NCI-H748 treated with DMSO at 0.1 percent for 48 hours (cell line): ENCODE data around the gene IL34.
"Not testable (repeated sequence)": the region's sequence is repeated elsewhere in the genome, so short reads cannot be mapped to it uniquely, and the experiment has no call there.

Source experiments
- DNase-seq: peaks from one replicate; lab custom pipeline; 2025; lab: John Stamatoyannopoulos, UW

Gene IL34

GRCh38 chr16:70632273-70632672, 14.1 kb upstream of the IL34 start:
- no peak for DNase-seq

DNA sequence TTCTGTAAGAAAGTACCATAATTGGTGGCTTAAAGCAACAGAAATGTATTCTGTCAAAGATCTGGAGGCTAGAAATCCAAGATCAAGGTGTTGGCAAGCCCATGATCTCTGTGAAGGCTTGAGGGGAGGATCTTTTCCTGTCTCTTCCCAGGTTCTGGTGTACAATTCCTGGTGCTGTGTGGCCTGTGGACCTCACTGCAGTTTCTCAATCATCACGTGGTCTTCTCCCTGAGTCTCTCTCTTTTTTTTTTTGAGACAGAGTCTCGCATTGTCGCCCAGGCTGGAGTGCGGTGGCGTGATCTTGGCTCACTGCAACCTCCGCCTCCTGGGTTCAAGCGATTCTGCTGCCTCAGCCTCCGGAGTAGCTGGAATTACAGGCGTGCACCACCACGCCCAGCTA, 12.7 kb upstream of the IL34 start:
- DNase-seq: not testable (repeated sequence)

GRCh38 chr16:70634861-70635260, 11.5 kb upstream of the IL34 start:
- no peak for DNase-seq

GRCh38 chr16:70635336-70636016, 10.9 kb upstream of the IL34 start:
- no peak for DNase-seq

DNA sequence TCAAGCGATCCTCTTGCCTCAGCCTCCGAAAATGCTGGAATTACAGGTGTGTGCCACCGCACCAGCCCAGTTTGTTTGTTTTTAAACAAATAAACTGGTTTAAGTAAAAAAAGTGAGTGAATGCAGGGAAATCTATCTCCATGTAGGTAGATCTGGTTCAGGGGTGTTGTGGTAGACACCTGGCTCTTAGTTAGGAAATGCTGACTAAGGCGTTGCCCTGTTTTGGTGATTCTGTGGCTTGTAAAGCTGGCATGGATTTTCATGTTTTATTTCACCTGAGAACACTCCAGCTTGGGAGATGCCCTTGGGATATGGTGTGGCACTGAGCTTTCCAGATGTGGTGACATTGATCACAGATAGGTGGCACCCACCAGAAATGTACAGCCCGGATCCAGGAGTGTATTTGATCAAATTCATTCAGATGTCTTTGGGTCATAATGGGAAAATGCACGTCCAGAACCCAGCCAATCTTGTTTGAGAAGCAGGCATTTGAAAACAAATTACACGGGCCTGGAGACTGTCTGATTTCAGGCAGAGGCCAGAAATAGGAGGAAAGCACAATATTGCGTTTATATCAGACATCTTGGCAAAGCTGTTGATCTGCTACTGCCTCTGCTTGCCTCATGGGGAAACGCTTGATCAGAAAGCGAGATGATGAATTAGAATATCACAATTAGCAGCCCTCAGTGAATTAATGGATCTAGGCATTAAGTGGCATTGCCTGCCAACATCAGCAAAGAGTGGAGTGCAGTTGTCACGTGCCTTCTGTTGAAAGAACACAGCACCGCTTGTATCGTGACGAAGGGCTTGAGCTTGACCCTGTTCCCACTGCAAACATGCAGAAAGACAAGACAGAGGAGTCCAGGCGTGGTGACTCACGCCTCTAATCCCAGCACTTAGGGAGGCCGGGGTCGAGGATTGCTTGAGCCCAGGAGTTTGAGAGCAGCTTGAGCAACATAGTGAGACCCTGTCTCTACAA, 7.3 kb upstream of the IL34 start:
- no peak for DNase-seq

DNA sequence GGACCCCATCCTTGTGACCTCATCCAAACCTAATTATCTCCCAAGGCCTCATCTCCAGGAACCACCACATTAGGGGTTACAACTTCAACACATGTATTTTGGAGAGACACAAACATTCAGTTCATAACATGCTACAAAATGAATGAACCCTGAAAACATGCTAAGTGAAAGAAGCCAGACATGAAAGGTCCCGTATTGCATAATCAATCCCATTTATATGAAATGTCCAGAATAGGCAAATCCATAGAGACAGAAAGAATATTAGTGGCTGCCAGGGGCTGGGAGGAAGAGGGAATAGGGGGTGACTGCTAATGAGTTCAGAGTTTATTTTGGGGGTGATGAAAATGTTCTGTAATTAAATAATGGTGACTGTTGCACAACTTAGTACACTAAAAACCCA, 3.7 kb upstream of the IL34 start:
- DNase-seq: no peak

DNA sequence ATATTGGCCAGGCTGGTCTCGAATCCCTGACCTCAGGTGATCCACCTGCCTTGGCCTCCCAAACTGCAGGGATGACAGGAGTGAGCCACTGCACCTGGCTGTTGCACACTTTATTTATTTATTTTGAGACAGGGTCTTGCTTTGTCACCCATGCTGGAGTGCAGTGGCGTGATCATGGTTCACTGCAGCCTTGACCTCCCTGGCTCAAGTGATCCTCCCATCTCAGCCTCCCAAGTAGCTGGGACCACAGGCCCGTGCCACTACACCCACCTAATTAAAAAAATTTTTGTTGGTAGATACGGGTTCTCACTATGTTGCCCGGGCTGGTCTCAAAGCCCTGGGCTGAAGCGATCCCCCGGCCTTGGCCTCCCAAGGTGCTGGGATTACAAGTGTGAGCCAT, 3.1 kb upstream of the IL34 start:
- not testable (repeated sequence) for DNase-seq

GRCh38 chr16:70644763-70645597, 1.4 kb upstream of the IL34 start:
- no peak for DNase-seq

- no peak for DNase-seq
Measured at GRCh38 chr16:70647441-70648359, 1.3 kb downstream of the IL34 start.

DNA sequence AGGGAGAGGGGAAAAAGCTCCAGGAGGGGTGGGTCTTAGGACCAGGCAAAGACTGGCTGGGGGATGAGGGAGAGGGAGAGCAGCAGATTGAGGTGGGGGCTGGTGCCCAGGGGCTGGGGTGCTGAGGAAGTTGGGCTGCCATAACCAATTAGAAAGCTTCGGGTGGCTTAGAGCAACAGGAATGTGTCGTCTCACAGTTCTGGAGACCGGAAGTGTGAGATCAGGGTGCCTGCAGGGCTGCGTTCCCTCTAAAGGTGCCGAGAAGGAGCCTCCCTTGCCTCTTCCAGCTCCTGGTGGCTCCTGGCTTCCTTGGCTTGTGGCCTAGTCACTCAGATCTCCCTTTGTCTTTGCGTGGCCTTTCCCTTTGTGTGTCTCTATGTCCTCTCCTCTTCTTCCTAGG, 2.2 kb downstream of the IL34 start:
- no peak for DNase-seq

DNA sequence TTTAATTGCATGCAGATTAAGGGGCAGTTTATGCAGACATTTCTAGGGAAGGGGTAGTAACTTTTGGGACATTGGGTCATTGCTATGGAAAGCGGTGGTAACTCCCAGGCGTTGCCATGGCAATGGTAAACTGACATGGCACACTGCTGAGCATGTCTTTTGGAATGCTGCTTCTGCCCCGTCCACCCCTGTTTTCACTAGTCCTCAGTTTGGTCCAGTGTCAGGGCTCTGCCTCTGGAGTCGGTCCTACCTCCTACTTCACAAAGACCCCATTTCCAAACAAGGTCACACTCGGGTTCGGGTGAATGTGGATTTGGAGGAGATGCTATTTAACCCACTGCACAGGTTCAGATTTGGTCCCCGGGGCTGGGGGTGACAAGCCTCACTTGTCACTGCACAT, 2.9 kb downstream of the IL34 start:
- no peak for DNase-seq

- DNase-seq: no peak
Measured at GRCh38 chr16:70650216-70650615, 3.9 kb downstream of the IL34 start.

DNA sequence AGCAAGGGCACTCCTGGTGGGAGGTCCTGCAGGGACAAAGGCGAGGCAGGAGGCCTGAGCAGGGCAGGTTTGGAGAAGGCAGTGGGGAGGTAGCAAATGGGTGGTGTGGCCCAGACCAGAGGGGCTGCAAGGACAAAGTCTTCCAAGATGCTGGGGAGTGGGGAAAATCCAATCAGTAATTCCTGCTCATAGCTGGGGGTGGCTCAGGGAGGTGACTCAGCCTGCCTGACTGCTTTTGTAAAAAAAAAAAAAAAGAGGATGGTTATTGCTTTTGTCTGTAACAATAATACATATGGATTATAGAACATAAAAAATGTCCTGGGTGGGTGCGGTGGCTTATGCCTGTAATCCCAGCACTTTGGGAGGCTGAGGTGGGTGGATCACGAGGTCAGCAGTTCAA, 5.2 kb downstream of the IL34 start:
- no peak for DNase-seq

GRCh38 chr16:70652322-70652721, 6.0 kb downstream of the IL34 start:
- no peak for DNase-seq

DNA sequence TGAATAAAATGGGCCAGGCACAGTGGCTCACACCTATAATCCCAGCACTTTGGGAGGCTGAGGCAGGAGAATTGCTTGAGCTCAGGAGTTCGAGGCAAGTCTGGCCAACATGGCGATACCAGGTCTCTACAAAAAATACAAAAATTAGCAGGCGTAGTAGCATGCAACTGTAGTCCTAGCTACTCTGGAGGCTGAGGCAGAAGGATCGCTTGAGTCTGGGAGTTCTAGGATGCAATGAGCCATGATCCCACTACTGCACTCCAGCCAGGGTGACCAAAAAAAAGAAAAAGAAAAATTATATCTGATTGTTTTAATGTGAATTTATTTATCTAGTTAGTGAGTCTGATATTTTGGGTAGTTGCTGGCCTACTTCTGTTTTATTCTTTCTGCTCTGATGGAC, 7.0 kb downstream of the IL34 start:
- no peak for DNase-seq

- peak; percentile 62 for DNase-seq
Measured at GRCh38 chr16:70653809-70654771, 7.7 kb downstream of the IL34 start.

DNA sequence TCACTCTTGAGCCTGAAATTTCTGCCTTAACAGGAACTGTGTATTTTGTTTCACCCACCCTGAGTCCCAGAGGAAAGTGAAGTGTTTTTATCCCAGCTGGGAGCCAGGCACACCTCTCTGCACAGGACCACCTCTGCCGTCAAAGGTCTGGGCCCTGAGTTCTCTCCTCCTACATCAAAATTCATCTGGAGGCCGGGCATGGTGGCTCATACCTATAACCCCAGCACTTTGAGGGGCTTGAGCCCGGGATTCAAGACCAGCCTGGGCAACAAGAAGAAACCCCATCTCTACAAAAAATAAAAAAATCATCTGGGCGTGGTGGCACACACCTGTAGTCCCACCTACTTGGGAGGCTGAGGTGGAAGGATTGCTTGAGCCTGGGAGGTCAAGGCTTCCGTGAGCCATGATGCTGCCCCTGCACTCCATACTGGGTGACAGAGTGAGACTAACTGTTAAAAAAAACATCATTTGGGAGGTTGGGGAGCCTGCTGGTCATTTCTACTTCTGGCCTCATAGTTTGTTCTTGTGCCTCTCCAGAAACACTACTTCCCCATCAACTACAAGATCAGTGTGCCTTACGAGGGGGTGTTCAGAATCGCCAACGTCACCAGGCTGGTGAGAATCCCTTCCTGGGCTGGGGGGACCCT, 9.8 kb downstream of the IL34 start:
- DNase-seq: no peak

- DNase-seq: no peak
Measured at GRCh38 chr16:70656712-70657263, 10.4 kb downstream of the IL34 start.

- no peak for DNase-seq
Measured at GRCh38 chr16:70657956-70658355, 11.6 kb downstream of the IL34 start.
